ENCODE measurements around the gene TRMT2A.

TRMT2A gene

DNA sequence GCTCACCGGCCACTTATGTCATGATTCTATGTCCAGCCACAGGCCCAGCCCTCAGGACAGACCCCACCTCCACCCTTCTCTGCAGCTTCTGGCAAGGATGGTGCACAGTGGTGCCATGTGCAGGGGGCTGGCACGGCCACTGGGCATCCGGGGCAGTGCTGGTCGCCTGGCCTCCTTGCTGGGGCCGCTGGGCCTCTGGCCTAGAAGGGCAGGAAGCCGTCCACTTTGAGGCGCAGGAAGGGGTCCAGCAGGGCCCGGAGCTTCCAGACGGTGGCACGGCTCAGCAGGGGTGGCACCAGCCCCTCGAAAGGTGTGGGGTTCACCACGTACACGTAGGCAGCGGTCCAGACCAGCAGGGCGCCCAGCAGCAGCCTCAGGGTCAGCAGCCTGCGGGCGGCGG lies 31.4 kb upstream of the TRMT2A start:
- no peak overlapping the region for H3K4me3 ChIP-seq (ENCODE audit: low read length)
- TF ChIP-seq, protein P1, sequence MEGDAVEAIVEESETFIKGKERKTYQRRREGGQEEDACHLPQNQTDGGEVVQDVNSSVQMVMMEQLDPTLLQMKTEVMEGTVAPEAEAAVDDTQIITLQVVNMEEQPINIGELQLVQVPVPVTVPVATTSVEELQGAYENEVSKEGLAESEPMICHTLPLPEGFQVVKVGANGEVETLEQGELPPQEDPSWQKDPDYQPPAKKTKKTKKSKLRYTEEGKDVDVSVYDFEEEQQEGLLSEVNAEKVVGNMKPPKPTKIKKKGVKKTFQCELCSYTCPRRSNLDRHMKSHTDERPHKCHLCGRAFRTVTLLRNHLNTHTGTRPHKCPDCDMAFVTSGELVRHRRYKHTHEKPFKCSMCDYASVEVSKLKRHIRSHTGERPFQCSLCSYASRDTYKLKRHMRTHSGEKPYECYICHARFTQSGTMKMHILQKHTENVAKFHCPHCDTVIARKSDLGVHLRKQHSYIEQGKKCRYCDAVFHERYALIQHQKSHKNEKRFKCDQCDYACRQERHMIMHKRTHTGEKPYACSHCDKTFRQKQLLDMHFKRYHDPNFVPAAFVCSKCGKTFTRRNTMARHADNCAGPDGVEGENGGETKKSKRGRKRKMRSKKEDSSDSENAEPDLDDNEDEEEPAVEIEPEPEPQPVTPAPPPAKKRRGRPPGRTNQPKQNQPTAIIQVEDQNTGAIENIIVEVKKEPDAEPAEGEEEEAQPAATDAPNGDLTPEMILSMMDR (IDR thresholded peaks at IDR 0.05; ENCODE audit: insufficient read depth, low read depth, low read length, missing control alignments): no peak
- no peak for DNase-seq (ENCODE audit: low read depth)

DNA sequence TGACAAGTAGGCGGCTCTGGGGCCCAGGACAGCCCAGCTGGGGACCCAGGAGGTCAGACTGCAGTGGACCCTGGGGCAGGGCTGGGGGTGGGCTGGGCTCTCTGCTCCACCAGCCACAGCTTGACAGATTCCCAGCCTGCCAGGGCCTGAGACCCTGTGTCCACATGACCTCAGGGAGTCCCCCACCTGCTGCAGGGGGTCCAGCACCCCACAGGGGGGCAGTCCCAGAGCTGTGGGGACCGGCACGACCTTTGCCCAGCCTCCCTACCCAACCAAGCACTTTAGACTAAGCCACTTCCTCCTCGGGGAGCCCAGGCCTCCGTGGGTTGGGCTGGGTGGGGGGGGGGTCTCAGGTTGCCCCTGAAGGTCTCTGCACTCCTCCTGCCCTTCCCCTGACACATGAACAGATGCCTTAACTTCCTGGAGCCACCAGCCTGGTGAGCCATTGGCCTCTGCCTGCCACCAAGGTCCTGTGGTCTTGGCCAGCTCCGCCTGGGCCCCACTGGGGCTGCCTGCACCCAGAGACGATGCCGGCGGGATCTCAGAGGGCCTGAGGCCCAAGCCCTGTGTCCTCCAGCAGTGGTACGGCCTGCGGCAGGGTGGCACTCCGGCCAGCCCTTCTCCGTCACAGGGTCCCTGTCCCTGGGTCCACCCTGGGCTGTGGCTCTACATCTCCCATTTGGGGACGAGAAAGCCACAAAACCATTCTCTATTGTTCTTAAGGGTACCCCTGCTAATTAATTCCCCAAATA lies 30.4 kb upstream of the TRMT2A start:
- DNase-seq (ENCODE audit: low read depth): no peak
- TF ChIP-seq, protein P1 (IDR thresholded peaks at IDR 0.05; ENCODE audit: insufficient read depth, low read depth, low read length, missing control alignments): no peak
- no peak overlapping the region for H3K4me3 ChIP-seq (ENCODE audit: low read length)

DNA sequence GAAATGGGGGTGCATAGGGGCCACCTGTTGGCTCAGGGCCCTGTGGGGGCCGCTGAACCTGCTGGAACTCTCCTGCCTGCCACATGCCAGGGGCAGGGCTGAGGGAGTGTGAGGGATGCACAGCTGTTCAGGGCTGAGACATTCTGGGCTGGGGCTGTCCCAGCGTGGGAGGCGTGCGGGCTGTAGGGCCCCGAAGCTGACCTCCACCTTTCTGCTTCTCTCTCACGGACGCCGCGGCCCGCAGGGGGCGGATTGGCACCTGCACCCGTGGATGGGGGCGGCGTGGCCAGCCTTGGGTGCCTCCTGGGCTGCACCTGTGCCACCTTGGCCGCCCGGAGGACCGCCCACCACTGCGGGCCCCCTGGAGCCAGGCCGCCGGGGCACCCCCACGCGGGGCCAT lies 29.8 kb upstream of the TRMT2A start:
- no peak for DNase-seq (ENCODE audit: low read depth)
- TF ChIP-seq, protein P1 (IDR thresholded peaks at IDR 0.05; ENCODE audit: insufficient read depth, low read depth, low read length, missing control alignments): no peak
- H3K4me3 ChIP-seq (ENCODE audit: low read length): no peak overlapping the region

DNA sequence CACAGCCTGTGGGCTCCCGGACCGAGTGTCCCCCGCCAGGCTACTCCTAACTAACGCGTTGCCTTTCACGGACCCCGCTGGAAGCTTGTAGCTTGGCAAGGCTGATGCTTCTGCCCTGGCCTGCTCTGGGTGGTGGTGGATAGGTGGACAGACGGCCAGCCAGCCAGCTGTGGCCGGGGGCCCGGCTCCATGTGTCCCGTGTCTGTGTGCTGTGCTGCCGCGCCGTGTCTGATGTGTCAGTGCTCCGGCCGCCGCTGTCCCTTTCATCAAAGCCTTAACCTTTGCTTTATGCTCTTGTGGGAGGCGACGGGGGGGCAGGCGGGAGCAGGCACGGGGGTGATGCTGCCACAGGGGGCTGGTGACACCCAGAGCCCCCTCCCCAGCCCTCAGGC lies 28.8 kb upstream of the TRMT2A start:
- H3K4me3 ChIP-seq (ENCODE audit: low read length): no peak overlapping the region
- TF ChIP-seq, protein P1 (IDR thresholded peaks at IDR 0.05; ENCODE audit: insufficient read depth, low read depth, low read length, missing control alignments): no peak
- DNase-seq (ENCODE audit: low read depth): no peak

DNA sequence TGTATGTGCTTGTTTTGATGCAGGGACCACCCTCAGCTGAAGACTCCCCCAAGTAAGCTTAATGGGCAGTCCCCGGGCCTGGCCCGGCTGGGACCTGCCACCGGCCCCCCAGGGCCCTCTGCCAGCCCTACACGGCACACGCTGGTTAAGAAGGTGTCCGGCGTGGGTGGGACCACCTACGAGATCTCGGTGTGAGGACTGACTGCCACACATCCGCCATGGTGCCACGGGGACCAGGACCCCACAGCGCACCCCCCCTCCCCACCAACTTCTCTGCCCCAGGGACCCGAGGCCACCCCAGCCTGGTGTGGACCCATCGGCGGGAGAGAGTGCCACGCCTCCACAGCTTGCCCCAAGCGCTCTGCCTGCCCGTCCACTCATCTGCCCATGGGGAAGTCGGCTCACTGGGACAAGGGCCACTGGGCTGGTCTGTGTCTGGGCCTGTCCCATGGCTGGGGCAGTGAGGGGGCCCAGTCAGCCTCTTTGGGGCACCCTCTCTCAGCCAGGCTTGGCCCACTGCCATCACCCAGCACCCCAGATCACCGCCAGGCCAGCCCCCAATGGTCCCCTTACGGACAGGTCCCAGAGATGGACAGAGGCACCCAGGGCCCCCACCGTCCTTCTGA lies 28.3 kb upstream of the TRMT2A start:
- DNase-seq (ENCODE audit: low read depth): no peak
- TF ChIP-seq, protein P1 (IDR thresholded peaks at IDR 0.05; ENCODE audit: insufficient read depth, low read depth, low read length, missing control alignments): no peak
- no peak overlapping the region for H3K4me3 ChIP-seq (ENCODE audit: low read length)

DNA sequence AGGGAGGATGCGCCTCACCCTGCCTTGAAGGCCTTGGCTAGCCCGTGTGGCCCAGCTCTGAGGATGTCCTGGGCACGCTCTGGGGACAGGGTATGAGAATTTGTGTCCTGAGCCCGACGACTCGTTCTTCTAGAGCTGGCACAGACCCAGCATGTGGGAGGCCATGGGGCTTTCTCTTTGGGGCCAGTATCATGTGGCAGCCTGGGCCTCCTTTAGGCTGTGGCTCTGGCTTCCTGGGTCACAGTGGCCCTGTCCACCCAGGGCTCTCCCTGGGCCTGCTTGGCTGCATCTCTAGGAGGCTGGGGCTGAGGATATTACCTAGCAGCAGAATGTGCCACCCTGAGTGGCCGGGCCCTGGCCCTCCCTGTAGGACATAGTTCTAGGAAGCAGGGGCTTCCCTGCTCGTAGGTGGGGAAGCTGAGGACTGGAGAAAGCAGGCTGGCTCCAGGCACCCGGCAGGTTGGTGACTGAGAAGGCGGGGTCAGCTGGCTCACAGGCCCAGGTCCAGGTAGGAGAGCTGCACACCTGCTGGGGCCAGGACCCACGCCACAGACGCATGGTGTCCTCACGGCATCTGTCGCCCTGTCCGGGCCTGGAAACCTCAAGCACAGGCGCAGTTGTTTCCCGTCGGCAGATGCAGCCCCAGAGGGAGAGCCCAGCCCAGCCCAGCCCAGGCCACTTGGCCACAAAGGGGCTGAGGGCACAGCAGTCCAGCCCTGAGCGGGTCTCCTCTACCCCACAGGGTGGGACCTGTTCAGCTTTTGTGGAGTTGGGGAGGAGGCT lies 27.0 kb upstream of the TRMT2A start:
- no peak overlapping the region for H3K4me3 ChIP-seq (ENCODE audit: low read length)
- no peak for DNase-seq (ENCODE audit: low read depth)
- TF ChIP-seq, protein P1 (IDR thresholded peaks at IDR 0.05; ENCODE audit: insufficient read depth, low read depth, low read length, missing control alignments): no peak
